ENCODE measurements around the gene KIF7.

The KIF7 gene

DNA sequence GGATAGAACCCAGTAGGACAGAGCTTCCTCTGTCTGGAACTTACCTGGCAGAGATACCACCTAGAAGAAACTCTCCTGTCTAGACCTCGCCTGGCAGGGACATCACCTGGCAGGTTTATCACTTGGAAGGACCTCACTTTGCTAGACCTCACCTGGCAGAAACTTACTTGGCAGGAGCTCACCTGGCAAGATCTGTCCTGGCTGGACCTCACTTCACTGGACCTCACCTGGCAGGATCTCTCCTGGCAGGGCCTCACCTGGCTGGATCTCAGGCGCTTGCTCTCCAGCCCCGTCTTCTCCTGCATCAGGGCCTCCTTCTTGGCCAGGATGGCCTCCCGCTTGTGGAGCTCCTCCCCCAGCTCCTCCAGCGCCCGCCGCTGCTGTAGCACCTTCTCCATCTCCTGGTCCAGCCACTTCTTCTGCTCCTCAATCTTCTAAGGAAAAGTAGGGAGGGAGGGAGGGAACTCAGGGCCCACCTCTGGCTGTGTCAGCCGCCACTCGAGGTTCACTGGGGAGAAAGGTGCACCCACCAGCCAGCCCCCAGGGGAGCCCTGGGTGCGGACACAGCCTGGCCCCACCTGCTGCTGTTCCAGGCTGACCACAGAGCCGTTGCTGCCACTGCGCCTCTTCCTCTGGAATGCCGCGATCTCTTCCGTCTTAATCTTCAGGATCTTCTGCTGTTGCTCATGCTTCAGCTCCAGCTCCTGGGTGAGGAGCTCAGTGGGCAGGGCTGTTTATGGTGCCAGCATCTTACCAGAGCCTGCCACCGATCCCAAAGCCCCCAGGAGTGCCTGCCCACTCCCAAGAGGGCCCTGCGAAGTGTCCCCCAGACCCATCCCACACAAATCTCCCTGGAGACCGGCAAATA is 22.5 kb downstream of the KIF7 start:
- Histone ChIP-seq H3K4me1 (peaks cover 10% of the 10 kb centered on the region), H3K36me3 (peaks cover 66% of the 10 kb centered on the region), H3K9ac (no peak overlapping the region), H4K20me1 (no peaks in the 10 kb centered on the region), H3K27me3 (no peaks in the 10 kb centered on the region), H3K4me2 (no peak overlapping the region), H3K9me3 (peaks cover 36% of the 10 kb centered on the region), H3K27ac (no peak overlapping the region), H3K4me3 (no peak overlapping the region)
- TF ChIP-seq Cebpa-rat (IDR thresholded peaks at IDR 0.05): no peak

DNA sequence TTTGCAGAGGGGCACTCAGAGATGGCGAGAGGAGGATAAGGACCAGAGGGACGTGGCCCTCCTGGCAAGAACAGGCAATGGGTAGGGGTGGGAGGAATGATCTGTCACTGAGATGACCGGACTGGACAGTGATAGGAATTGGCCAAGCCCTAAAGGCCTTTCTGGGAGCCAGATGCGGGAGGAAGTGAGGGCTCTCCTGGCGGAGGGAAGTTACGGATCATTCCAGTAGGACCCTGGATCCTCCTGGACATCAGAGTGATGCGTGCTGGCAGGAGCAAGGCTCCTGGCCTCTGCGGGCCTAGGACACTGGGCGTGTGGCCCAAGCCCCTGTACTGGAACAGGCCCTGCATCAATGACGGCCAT is 23.4 kb downstream of the KIF7 start:
- Histone ChIP-seq H3K4me2 (no peak overlapping the region), H3K36me3 (peaks cover 76% of the 10 kb centered on the region), H3K27ac (no peak overlapping the region), H4K20me1 (peaks cover 4% of the 10 kb centered on the region; the same call in 1 of the 2 replicates), H3K4me3 (no peak overlapping the region), H3K4me1 (peaks cover 19% of the 10 kb centered on the region), H3K9ac (no peak overlapping the region), H3K27me3 (no peaks in the 10 kb centered on the region), H3K9me3 (peaks cover 36% of the 10 kb centered on the region)
- no peak for TF ChIP-seq Cebpa-rat (IDR thresholded peaks at IDR 0.05)

- no peak overlapping the region for H3K4me2 ChIP-seq
- TF ChIP-seq Cebpa-rat (IDR thresholded peaks at IDR 0.05): no peak
- H3K36me3 ChIP-seq: peaks cover 82% of the 10 kb centered on the region
- H4K20me1 ChIP-seq: peaks cover 11% of the 10 kb centered on the region; the same call in 1 of the 2 replicates
- H3K27me3 ChIP-seq: no peaks in the 10 kb centered on the region
- H3K27ac ChIP-seq: no peak overlapping the region
- peaks cover 25% of the 10 kb centered on the region for H3K4me1 ChIP-seq
- H3K9ac ChIP-seq: no peak overlapping the region
- H3K9me3 ChIP-seq: peaks cover 36% of the 10 kb centered on the region
- H3K4me3 ChIP-seq: no peak overlapping the region
Measured at GRCh38 chr15:89630974-89631901, 24.0 kb downstream of the KIF7 start.

- Histone ChIP-seq H3K27me3 (no peaks in the 10 kb centered on the region), H3K4me3 (no peak overlapping the region), H3K4me1 (peaks cover 25% of the 10 kb centered on the region), H4K20me1 (peaks cover 20% of the 10 kb centered on the region; the same call in 1 of the 2 replicates), H3K4me2 (no peak overlapping the region), H3K9ac (no peak overlapping the region), H3K36me3 (peaks cover 92% of the 10 kb centered on the region), H3K9me3 (peaks cover 36% of the 10 kb centered on the region), H3K27ac (no peak overlapping the region)
- no peak for TF ChIP-seq Cebpa-rat (IDR thresholded peaks at IDR 0.05)
Measured at GRCh38 chr15:89630260-89630659, 25.0 kb downstream of the KIF7 start.

GRCh38 chr15:89629829-89630228 is 25.4 kb downstream of the KIF7 start:
- Histone ChIP-seq H3K27me3 (no peaks in the 10 kb centered on the region), H3K4me3 (no peak overlapping the region), H3K36me3 (peaks cover 96% of the 10 kb centered on the region), H3K4me1 (peaks cover 25% of the 10 kb centered on the region), H3K9me3 (peaks cover 36% of the 10 kb centered on the region), H3K27ac (no peak overlapping the region), H3K4me2 (no peak overlapping the region), H3K9ac (no peak overlapping the region), H4K20me1 (peaks cover 23% of the 10 kb centered on the region; the same call in 1 of the 2 replicates)
- TF ChIP-seq Cebpa-rat (IDR thresholded peaks at IDR 0.05): no peak

- Histone ChIP-seq H3K4me1 (peaks cover 25% of the 10 kb centered on the region), H3K4me3 (no peak overlapping the region), H3K27ac (peak overlapping the region; percentile 62; the same call in 1 of the 2 replicates), H4K20me1 (peaks cover 23% of the 10 kb centered on the region; the same call in 1 of the 2 replicates), H3K27me3 (no peaks in the 10 kb centered on the region), H3K9ac (no peak overlapping the region), H3K36me3 (peaks cover 98% of the 10 kb centered on the region), H3K9me3 (peaks cover 30% of the 10 kb centered on the region), H3K4me2 (peak overlapping the region; percentile 49)
- no peak for TF ChIP-seq Cebpa-rat (IDR thresholded peaks at IDR 0.05)
Measured at GRCh38 chr15:89628806-89629715, 26.2 kb downstream of the KIF7 start.

DNA sequence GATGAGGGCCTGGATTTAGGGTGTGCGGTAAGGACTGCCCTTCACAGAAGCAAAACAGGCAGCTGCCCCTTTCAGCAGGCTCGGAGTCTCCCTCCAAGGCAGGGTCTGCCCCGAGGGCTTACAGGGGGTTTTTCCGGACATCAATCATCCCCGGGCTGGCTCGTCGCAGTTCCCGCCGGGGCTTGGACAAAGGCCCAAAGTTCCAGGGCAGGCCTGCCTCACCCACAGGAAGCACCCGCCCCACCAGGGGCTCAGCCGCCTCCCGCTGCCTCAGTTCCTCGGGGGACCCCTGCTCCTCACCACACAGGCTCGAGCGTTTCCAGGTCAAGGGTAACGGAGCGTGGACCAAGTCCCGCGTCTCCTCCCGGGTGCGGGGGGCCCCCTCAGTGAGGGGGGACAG is 27.0 kb downstream of the KIF7 start:
- peak overlapping the region; percentile 49 for H3K4me2 ChIP-seq

GRCh38 chr15:89627256-89627970 is 27.9 kb downstream of the KIF7 start:
- Histone ChIP-seq H3K27me3 (no peaks in the 10 kb centered on the region), H3K36me3 (peaks cover 98% of the 10 kb centered on the region), H3K27ac (no peak overlapping the region), H4K20me1 (peaks cover 23% of the 10 kb centered on the region; the same call in 1 of the 2 replicates), H3K4me2 (peak overlapping the region; percentile 3; the same call in 1 of the 2 replicates), H3K9ac (no peak overlapping the region), H3K4me3 (no peak overlapping the region), H3K9me3 (peaks cover 14% of the 10 kb centered on the region; the same call in 1 of the 2 replicates), H3K4me1 (peaks cover 25% of the 10 kb centered on the region)
- no peak for TF ChIP-seq Cebpa-rat (IDR thresholded peaks at IDR 0.05)

More for the DNA sequence above, 27.0 kb downstream of the KIF7 start:
- H3K9me3 ChIP-seq: peaks cover 22% of the 10 kb centered on the region
- H3K9ac ChIP-seq: no peak overlapping the region
- TF ChIP-seq Cebpa-rat (IDR thresholded peaks at IDR 0.05): no peak
- H3K36me3 ChIP-seq: peaks cover 98% of the 10 kb centered on the region
- H3K27me3 ChIP-seq: no peaks in the 10 kb centered on the region
- H3K27ac ChIP-seq: peak overlapping the region; percentile 62
- H3K4me1 ChIP-seq: peaks cover 25% of the 10 kb centered on the region
- no peak overlapping the region for H3K4me3 ChIP-seq
- peaks cover 23% of the 10 kb centered on the region; the same call in 1 of the 2 replicates for H4K20me1 ChIP-seq
